VCaP (cell line): ENCODE results near the gene NOB1.

ENCODE experiments used
- H3K27ac ChIP-seq: fragments of 450-650 bp; 2 replicates; pipeline ENCODE4 v1.5.1; 2017
- TF ChIP-seq, protein P1 (sequence below): fragments of 450-650 bp; conservative IDR thresholded peaks from 2 replicates; pipeline ENCODE4 v1.5.1; 2017; ENCODE audit warnings: mild to moderate bottlenecking, moderate library complexity

Gene NOB1

DNA sequence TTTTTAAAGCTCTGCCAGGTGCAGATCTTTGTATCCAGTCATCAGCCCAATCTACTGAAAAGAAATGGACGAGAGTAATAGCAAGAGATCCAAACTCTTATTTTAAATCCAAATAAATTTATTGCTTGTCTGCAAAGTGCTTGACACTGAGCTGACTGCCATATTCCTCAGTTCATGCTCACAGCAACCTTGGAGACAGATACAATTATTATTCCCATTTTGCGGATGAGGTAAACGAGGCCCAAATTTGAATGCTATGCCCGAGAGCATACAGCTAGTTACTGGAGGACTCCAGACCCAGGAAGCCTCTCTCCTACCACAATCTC is 620 bp downstream of the NOB1 start:
- TF ChIP-seq, protein P1, sequence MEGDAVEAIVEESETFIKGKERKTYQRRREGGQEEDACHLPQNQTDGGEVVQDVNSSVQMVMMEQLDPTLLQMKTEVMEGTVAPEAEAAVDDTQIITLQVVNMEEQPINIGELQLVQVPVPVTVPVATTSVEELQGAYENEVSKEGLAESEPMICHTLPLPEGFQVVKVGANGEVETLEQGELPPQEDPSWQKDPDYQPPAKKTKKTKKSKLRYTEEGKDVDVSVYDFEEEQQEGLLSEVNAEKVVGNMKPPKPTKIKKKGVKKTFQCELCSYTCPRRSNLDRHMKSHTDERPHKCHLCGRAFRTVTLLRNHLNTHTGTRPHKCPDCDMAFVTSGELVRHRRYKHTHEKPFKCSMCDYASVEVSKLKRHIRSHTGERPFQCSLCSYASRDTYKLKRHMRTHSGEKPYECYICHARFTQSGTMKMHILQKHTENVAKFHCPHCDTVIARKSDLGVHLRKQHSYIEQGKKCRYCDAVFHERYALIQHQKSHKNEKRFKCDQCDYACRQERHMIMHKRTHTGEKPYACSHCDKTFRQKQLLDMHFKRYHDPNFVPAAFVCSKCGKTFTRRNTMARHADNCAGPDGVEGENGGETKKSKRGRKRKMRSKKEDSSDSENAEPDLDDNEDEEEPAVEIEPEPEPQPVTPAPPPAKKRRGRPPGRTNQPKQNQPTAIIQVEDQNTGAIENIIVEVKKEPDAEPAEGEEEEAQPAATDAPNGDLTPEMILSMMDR: no peak
- H3K27ac ChIP-seq: peak overlapping the region; percentile 78

DNA sequence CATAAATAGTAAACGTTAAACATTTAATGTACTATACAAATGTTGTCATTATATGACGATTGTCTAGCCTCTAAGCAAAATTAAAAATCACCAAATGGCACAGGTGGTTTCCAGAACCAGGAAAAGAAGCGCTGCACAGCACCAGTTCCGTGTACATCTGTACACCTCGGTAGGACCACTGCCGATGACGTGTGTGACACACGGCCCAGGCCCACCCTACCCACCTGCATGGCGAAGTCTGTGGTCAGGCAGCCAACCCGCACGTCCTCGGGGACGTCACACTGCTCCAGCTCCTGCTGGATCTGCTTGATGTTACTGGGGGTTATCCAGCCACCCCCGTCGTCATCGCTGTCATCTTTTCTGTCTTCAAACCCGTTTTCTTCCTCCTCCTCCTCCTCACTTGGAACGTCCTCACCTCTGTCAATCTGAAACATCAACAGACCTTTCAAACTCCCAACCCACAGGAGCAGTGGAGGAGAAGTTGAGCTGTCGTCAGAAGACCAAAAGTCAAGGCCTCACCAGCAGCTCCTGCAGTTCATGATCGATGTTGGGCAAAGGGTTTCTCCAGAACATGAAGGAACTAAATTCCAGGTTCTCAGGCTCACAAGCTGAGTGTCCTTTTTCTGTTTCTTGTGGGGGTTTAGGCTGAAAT is 5.9 kb downstream of the NOB1 start:
- no peak overlapping the region for H3K27ac ChIP-seq
- TF ChIP-seq, protein P1: no peak

DNA sequence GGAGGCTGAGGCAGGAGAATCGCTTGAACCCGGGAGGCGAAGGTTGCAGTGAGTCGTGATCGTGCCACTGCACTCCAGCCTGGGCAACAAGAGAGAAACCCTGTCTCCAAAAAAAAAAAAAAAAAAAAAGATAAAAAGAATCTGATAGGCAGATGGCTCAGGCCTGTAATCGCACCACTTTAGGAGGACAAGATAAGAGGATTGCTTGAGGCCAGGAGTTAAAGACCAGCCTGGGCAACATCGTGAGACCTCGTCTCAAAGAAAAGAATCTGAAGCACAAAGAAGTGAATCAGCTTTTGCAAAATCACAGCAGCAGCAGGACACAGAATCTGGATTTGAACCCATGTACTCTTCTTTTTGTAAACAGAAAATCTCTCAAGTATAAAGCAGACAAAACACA is 7.6 kb downstream of the NOB1 start:
- TF ChIP-seq, protein P1: no peak
- no peak overlapping the region for H3K27ac ChIP-seq

DNA sequence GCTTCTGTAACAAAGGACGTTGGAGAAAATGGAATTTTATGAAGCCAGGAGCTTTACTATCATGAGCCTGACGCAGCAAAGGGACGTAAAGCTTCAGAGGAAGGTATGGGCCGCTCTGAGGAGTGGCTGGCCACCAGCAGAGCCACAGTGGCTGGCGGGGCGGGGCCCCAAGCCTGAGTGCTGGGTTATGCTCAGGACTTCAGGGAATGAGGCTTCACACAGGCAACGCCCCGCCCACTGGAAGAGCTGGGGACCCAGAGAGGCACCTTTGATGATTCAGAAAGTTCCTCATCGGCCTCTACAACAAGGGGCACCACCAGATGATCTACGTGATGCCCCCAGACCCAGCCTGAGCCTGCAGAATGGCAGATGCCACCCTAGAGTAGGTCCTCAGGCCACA is 8.8 kb downstream of the NOB1 start:
- TF ChIP-seq, protein P1: no peak
- H3K27ac ChIP-seq: no peak overlapping the region

DNA sequence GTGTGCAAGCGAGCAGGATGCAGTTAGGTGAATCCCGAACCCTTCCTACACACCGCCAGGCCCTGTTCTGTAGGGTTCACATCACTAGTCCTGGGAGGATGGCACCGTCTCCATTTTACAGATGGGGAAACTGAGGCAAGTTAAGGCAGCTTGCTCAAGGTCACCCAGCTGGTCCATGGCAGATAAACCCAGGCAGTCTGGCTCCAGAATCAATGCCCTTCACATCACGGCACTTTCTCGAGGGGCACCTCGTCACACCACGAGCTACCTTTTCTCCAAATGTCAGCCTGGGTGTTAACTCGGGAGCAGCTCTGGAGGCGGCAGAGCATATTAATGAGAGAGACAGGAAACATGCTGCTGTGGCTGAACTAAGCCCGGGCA is 9.5 kb downstream of the NOB1 start:
- no peak overlapping the region for H3K27ac ChIP-seq
- TF ChIP-seq, protein P1: no peak

DNA sequence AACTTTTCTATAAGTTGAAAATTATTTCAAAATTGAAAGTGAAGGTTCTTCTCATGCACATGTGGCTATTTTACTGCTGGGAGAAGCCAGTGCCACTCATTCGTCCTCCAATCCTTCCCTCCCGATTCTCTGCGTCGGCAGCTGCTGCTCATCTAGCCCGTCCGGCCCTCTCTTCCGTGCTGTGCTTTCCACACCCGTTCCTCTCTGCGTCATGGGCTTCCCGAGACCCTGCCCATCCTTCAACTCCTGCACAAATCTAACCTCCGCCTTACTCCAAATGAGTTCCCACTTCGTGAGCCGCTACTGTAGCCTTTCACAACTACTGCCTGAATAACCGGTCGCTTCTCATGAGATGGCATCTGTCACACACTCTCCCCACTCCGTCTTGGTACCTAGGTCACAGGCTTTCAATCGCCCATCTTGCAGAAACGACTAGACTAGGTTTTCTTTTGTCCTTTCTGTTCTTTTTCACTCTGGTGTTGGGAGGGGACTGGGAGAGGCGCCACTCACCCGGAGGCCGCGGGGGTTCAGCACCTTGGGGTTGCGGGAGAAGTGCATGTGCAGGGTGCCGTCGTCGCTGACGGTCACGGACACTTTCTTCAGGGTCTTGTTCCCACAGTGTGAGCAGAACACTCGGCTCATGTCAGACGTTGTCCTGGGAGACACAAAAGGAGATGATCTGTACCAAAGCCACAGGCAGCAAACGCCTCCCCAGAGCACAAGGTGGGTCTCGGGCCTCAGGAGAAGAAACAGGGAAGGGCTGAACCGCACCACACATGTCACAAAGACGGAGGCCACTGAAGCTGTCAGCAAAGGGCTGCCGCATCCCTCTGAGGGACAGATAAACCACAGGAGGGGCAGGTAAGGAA is 10.1 kb downstream of the NOB1 start:
- no peak overlapping the region for H3K27ac ChIP-seq
- TF ChIP-seq, protein P1: no peak

DNA sequence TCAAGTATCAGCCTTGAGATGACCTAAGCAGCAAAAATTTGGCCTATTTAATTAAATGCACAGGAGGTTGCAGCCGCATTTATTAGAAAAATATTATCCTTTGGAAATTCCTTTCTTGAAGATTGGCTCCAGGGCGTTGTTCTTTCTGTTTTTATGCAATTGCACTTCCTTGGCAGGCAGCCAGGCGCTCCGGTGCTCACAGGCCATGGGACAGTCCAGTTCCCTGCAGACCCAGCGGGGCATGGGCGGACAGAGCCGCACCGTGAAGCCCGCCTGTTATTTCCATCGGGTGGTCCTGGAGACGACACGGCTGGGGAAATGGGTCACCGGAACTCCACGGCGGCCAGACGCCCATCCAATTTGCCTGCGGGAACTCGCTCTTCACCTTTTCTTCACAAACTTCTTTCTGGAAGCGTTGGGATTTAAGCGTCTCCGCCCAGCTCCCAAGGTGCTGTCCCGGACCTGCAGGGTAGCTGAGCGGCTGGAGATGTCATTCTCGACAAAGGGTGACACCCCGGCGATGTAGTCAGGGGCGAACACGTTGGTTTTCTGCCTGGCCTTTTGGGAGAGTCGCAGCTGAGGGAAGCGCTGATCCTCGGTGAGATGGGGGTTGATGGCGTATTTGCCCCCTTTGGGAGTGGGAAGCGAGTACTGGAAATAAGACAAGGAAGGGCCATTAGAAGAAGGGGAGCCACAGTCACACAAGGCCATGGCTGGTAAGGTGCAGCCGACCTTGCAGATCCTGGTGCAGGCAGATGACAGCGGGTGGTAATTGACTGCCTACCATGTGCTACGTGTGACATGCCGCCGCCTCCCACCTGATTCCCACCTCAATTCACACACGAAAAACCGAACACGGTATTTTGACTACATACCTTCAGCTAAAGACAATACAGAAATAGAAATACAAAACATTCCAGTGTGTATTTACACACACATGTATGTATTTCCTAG is 12.5 kb downstream of the NOB1 start:
- TF ChIP-seq, protein P1: no peak
- peak overlapping the region; percentile 40 for H3K27ac ChIP-seq
